Measurements from ENCODE around the gene ECM1. TPM values are rescaled to one million over a fixed set of nuclear protein-coding genes. Genes with fewer than 3 reads are reported as not detected.

Gene ECM1
- 6.3 and 7.8 TPM in 2 replicates for total RNA-seq

DNA sequence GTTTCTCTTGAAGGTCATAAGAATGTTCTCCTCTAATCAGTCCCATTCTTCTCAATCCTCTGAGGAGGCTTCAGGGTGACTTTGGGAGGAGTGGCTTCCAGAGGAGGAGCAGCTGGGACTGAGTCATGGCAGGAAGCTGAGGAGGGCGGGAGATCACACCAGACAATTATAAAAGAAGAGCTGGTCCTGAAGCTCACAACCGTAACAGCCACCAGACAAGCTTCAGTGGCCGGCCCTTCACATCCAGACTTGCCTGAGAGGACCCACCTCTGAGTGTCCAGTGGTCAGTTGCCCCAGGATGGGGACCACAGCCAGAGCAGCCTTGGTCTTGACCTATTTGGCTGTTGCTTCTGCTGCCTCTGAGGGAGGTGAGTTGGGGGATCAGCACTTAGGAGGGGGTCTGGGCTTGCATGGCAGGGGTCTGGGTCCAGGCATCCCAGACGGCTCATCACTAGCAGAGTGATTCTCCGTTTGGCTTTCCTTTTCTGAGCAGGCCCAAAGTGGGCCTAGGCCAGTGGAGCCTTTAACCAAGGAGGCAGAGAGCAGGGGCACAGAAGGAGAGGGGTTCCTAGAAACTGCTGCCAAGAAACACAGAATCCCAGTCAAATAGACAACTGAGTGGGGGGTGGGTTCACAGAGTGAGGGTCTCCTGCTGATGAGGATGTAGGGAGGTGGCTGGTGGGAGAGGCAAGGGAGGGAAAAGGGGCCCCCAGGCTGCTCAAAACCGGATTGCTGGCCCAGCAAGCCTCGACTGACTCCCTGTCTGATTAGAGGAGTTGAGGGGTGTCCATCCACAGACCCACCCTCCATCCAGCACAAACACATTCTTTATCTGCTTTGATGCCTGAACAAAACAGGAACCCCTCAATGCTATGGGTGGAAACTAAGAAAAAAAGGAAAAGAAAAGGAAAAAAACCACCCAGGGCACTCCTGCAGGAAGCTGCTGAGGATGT, at the start of gene ECM1:
Gene ECM1, plus strand, starts transcription at position 198 of the 953 bp plus-strand sequence. Its CDS starts 101 bp downstream, at position 299.

DNA sequence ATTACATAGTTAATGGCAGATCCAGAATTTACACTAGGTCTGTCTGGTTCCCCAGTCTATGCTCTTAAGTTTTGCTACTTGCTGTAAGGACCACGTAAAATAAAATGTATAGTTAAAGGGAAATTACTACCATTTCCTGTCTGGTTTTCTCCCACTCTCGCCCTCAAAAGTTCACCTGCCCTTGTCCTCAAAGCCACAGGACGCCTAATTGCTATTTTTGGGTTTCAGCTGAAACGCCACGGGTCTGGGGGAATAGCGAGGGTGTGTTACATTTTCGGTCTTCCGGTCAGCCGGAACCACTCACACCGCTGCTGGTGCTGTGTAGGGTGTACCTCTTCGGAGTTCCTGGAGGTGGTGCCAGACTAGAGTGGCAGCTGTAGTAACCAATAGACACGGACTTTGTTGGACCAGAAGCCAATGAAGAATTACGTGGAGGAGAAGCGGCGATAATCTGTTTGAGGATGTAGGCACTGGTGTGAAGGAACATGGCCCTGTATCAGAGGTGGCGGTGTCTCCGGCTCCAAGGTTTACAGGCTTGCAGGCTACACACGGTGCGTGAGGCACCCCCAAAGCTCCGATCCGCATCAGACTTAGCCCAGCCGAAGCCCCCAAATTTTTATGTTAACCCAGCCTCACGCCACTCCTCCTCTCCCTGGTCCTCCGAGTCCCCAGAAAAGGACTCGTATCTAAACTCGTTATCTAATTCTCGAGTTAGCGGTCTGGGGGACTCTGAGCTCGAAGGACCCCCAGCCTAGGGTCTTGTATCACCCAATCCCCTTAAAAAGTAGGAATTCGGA, 20.7 kb upstream of the ECM1 start, which contains the start of gene TARS2:
Gene TARS2, plus strand, starts transcription at position 454 of the 797 bp plus-strand sequence. Its CDS starts 32 bp downstream, at position 486.

GRCh38 chr1:150515328-150516049, 7.6 kb downstream of the ECM1 start, which contains the start of gene FALEC:
Gene FALEC, plus strand, starts transcription at chr1:150515752.

GRCh38 chr1:150548632-150549495, 41.0 kb downstream of the ECM1 start, which contains the start of gene ADAMTSL4:
Gene ADAMTSL4, plus strand, starts transcription at chr1:150549408. Its CDS starts 2,881 bp downstream, at chr1:150552289.

Other genes starting within 250 kb of the ECM1 start
- gene APH1A, start 239.1 kb upstream of the ECM1 start, total RNA-seq = 92.0 and 110 TPM in 2 replicates
- gene C1orf54, start 235.3 kb upstream of the ECM1 start, total RNA-seq = 11.5 and 12.5 TPM in 2 replicates
- gene CIART, start 225.6 kb upstream of the ECM1 start, total RNA-seq = 3.0 and 4.6 TPM in 2 replicates
- gene MRPS21, start 214.2 kb upstream of the ECM1 start, total RNA-seq = 107 and 111 TPM in 2 replicates
- gene PRPF3, start 186.6 kb upstream of the ECM1 start, total RNA-seq = 29.9 and 38.6 TPM in 2 replicates
- gene RPRD2, start 144.0 kb upstream of the ECM1 start, total RNA-seq = 4.9 and 5.4 TPM in 2 replicates
- gene TARS2, start 20.7 kb upstream of the ECM1 start, total RNA-seq = 10.8 and 13.5 TPM in 2 replicates
- gene FALEC, start 7.6 kb downstream of the ECM1 start, total RNA-seq = 0.18 and 0.57 TPM in 2 replicates
- 3.6 and 4.8 TPM in 2 replicates for gene ADAMTSL4, start 41.3 kb downstream of the ECM1 start, total RNA-seq
- gene MCL1, start 71.5 kb downstream of the ECM1 start, total RNA-seq = 127 and 177 TPM in 2 replicates
- gene ENSA, start 121.5 kb downstream of the ECM1 start, total RNA-seq = 55.3 and 64.6 TPM in 2 replicates
- 7.7 and 7.8 TPM in 2 replicates for gene GOLPH3L, start 189.0 kb downstream of the ECM1 start, total RNA-seq
- gene HORMAD1, start 212.8 kb downstream of the ECM1 start, total RNA-seq = not detected in 2 replicates